Tibial nerve (tissue), 4 donors: Measurements from ENCODE around the gene CAPZA1. TPM values are rescaled to one million over a fixed set of nuclear protein-coding genes. Genes with fewer than 3 reads are reported as not detected.
A peak's percentile ranks its signal among the peaks of the same experiment; 100 is the strongest.

ENCODE experiments used
- DNase-seq, 2 donors: peaks; one replicate each; pipeline ENCODE4 v3.0.0-alpha.2; 2019; ENCODE audit warnings: low spot score in 2 of 2
- H3K27ac ChIP-seq, 4 donors: fragments of 200-600 bp; sonication (generic) in 3 of 4; one replicate each; pipeline ENCODE4 v1.5.1; 2017 to 2019; ENCODE audit warnings: mild to moderate bottlenecking in 1 of 4
- H3K27me3 ChIP-seq, 2 donors: fragments of 200-600 bp; sonication (generic) in 1 of 2; one replicate each; pipeline versions ENCODE4 v1.5.1 to v1.6.0; 2017 to 2019
- H3K36me3 ChIP-seq, 3 donors: fragments of 200-600 bp; sonication (generic); one replicate each; pipeline ENCODE4 v1.5.1; 2018 to 2019
- H3K4me1 ChIP-seq, 4 donors: fragments of 200-600 bp; sonication (generic) in 3 of 4; one replicate each; pipeline ENCODE4 v1.5.1; 2017 to 2019
- H3K4me3 ChIP-seq, 4 donors: fragments of 200-600 bp; sonication (generic) in 3 of 4; one replicate each; pipeline ENCODE4 v1.5.1; 2017 to 2019; ENCODE audit warnings: mild to moderate bottlenecking in 1 of 4, moderate library complexity in 1 of 4
- H3K9me3 ChIP-seq, 4 donors: fragments of 200-600 bp; sonication (generic) in 3 of 4; one replicate each; pipeline ENCODE4 v1.5.1; 2017 to 2019
- CTCF ChIP-seq, 5 experiments: fragments of 200-600 bp in 3 of 5; fragments of 450-650 bp in 2 of 5; sonication (generic) in 3 of 5; IDR thresholded peaks; one replicate each; pipeline ENCODE4 v1.5.1; 2016 to 2019; ENCODE audit warnings: antibody characterized with exemption in 5 of 5, mild to moderate bottlenecking in 3 of 5, moderate library complexity in 2 of 5
- EP300 ChIP-seq, 2 donors: sonication (generic); formaldehyde crosslinking; IDR thresholded peaks; one replicate each; pipeline ENCODE4 v1.6.1; 2017; ENCODE audit warnings: antibody characterized with exemption in 2 of 2, mild to moderate bottlenecking in 1 of 2
- POLR2A ChIP-seq, 2 donors: fragments of 450-650 bp; IDR thresholded peaks; one replicate each; pipeline ENCODE4 v1.6.1; 2017; ENCODE audit warnings: antibody characterized with exemption in 2 of 2, mild to moderate bottlenecking in 2 of 2, moderate library complexity in 2 of 2
- WGBS, 2 donors: methylation state at CpG; one replicate each; pipeline ENCODE4 v1.1.5; 2018; 5-methylcytosine and 5-hydroxymethylcytosine counted together
- total RNA-seq, 4 donors: library from RNA; depleted of rRNA; stranded (reverse); fragments of >200 nt; gene quantifications; one replicate each; pipeline ENCODE4 v1.1.0, GENCODE V29; 2016

CAPZA1 gene
- total RNA-seq, result 100 to 1,000 TPM in 3 of 4 donors, 10 to 100 TPM in 1; 90.8 to 126 (median 114) TPM

GRCh38 chr1:112619518-112620376, at the start of gene CAPZA1:
Gene CAPZA1, plus strand, starts transcription at chr1:112619832. Its CDS starts 13 bp downstream, at chr1:112619845.
- Histone ChIP-seq H3K4me1 (peaks cover 0 to 60% (median 21%) of the 10 kb centered on the region in 4 donors), H3K27ac (peak within 1 kb of the TSS; percentile 91 to 98 (median 96)), H3K4me3 (peak within 1 kb of the TSS; percentile 61 to 95 (median 76)), H3K27me3 (no peaks in the 10 kb centered on the region), H3K9me3 (no peaks in the 10 kb centered on the region), H3K36me3 (peaks cover 0 to 19% (median 0%) of the 10 kb centered on the region in 3 donors)
- DNase-seq, result peak; percentile 82 to 86
- WGBS, 2 donors, result 0% methylated on average over 49 to 50 of the region's 50 CpGs
- TF ChIP-seq CTCF (IDR thresholded peaks at IDR 0.05) (no peak), POLR2A (IDR thresholded peaks at IDR 0.05) (peak; percentile 86 to 92), EP300 (IDR thresholded peaks at IDR 0.05) (peak; percentile 49 to 98)

- Histone ChIP-seq H3K4me1 (no peaks in the 10 kb centered on the region), H3K36me3 (peaks cover 0 to 92% (median 0%) of the 10 kb centered on the region in 3 donors), H3K4me3 (no peak overlapping the region), H3K9me3 (no peaks in the 10 kb centered on the region), H3K27ac (no peak overlapping the region), H3K27me3 (no peaks in the 10 kb centered on the region)
- WGBS, 2 donors, result 85 to 91% methylated on average over 8 of the region's 8 CpGs
- no peak for TF ChIP-seq EP300 (IDR thresholded peaks at IDR 0.05)
- no peak for TF ChIP-seq POLR2A (IDR thresholded peaks at IDR 0.05)
- TF ChIP-seq CTCF (IDR thresholded peaks at IDR 0.05), result no peak
- DNase-seq, result no peak
Measured at GRCh38 chr1:112575154-112575804, 44.4 kb upstream of the CAPZA1 start.

GRCh38 chr1:112576240-112576639, 43.4 kb upstream of the CAPZA1 start:
- H3K27ac ChIP-seq, result no peak overlapping the region
- no peak for DNase-seq
- TF ChIP-seq EP300 (IDR thresholded peaks at IDR 0.05), result no peak
- no peaks in the 10 kb centered on the region for H3K4me1 ChIP-seq
- peaks cover 0 to 92% (median 0%) of the 10 kb centered on the region in 3 donors for H3K36me3 ChIP-seq
- H3K9me3 ChIP-seq, result no peaks in the 10 kb centered on the region
- H3K4me3 ChIP-seq, result no peak overlapping the region
- 97 to 99% methylated on average over 3 of the region's 3 CpGs for WGBS, 2 donors
- H3K27me3 ChIP-seq, result no peaks in the 10 kb centered on the region

- Histone ChIP-seq H3K36me3 (peaks cover 0 to 75% (median 0%) of the 10 kb centered on the region in 3 donors), H3K4me1 (no peaks in the 10 kb centered on the region), H3K9me3 (no peaks in the 10 kb centered on the region), H3K27me3 (no peaks in the 10 kb centered on the region), H3K27ac (no peak overlapping the region), H3K4me3 (no peak overlapping the region)
- WGBS, 2 donors, result 85 to 88% methylated on average over 5 of the region's 5 CpGs
- no peak for DNase-seq
- TF ChIP-seq CTCF (IDR thresholded peaks at IDR 0.05), result no peak
- no peak for TF ChIP-seq POLR2A (IDR thresholded peaks at IDR 0.05)
- TF ChIP-seq EP300 (IDR thresholded peaks at IDR 0.05), result no peak
Measured at GRCh38 chr1:112579801-112580510, 39.7 kb upstream of the CAPZA1 start.

- no peak overlapping the region for H3K27ac ChIP-seq
- no peak for DNase-seq
- no peak overlapping the region for H3K4me3 ChIP-seq
- no peaks in the 10 kb centered on the region for H3K4me1 ChIP-seq
- no peaks in the 10 kb centered on the region for H3K9me3 ChIP-seq
- H3K27me3 ChIP-seq, result no peaks in the 10 kb centered on the region
- H3K36me3 ChIP-seq, result peaks cover 0 to 64% (median 0%) of the 10 kb centered on the region in 3 donors
- TF ChIP-seq CTCF (IDR thresholded peaks at IDR 0.05), result no peak
- no peak for TF ChIP-seq POLR2A (IDR thresholded peaks at IDR 0.05)
- TF ChIP-seq EP300 (IDR thresholded peaks at IDR 0.05), result no peak
Measured at GRCh38 chr1:112581586-112582192, 37.9 kb upstream of the CAPZA1 start.
